GM23338 (cell line): Measurements from ENCODE around the gene CXorf49.

ENCODE experiments used
- CTCF ChIP-seq, 2 experiments: fragments of 200-600 bp in 1 of 2; sonication (generic) in 1 of 2; conservative IDR thresholded peaks; 2 replicates each; pipeline versions ENCODE4 v1.5.1 to v1.6.1; 2016 to 2017; ENCODE audit warnings: antibody characterized with exemption in 2 of 2, low read depth in 2 of 2, mild to moderate bottlenecking in 2 of 2, moderate library complexity in 1 of 2
- EZH2 ChIP-seq: fragments of 200-600 bp; sonication (generic); IDR thresholded peaks from one replicate; pipeline ENCODE4 v1.8.0; 2017; ENCODE audit warnings: antibody characterized with exemption, mild to moderate bottlenecking, low read depth; ENCODE audit not compliant: unreplicated experiment
- POLR2AphosphoS5 ChIP-seq: IDR thresholded peaks from 2 replicates; pipeline ENCODE4 v1.6.1; 2016; ENCODE audit warnings: antibody characterized with exemption, low read depth

- TF ChIP-seq CTCF (conservative IDR thresholded peaks at IDR 0.05; ENCODE audit: low read depth in 2 of 2) (no peak), EZH2 (no peak), POLR2AphosphoS5 (no peak)
Measured at GRCh38 chrX:71669492-71669891, 48.6 kb downstream of the CXorf49 start.
